Nucleus accumbens (tissue), 56 donors: ENCODE data around the gene DSCAML1.

ENCODE experiments used
- DNase-seq, 56 donors: peaks; one replicate each; lab custom pipeline; 2025; lab: John Stamatoyannopoulos, UW

DSCAML1 gene

DNA sequence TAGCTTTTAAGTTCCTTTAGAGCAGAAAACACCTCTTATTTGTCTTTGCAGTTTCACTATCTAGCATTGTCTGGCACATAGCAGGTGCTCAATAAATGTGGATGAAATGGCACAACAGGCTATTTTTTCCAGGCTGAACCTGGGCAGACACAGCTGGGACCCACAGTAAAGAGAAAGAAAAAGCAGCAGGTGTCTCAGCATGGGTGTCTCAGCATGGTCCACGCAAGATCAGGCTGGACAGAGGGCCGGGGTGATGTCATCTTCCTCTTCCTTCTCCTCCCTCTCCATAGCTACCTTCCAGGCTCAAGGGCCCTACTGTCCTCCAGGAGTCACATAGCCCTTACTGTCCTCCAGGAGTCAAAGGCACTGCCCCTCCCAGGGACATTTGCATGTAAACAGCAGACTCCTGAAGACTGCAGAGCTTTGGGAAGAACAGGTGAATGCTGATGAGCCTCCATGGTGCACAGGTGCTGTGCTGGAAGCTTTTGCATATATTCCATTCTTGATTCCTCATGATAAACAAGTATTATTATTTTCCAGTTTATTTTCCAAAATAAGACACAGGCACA lies 65.2 kb downstream of the DSCAML1 start:
- no peak for DNase-seq

DNA sequence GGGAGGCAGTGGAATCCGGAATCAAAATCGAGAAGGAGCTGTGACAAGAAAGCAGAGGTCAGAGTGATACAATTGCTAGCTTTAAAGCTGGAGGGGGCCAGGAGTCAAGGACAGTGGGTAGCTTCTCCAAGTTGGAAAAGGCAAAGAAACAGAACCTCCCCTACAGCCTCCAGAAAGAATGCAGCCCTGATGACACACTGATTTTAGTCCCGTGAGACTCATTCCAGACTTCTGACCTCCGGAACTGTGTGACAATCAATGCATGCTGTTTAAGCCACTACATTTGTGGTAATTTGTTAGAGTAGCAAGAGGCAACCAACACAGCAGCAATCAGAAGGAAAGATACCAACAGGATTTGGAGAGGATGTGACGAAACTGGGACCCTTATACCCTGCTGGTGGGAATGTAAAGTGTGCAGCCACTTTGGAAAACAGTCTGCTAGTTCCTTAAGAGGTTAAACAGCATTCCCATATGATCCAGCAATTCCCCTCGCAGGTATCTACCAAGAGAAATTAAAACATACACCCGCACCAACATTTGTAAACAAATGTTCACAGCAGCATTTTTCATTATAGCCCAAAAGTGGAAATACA lies 66.7 kb downstream of the DSCAML1 start:
- no peak for DNase-seq

DNA sequence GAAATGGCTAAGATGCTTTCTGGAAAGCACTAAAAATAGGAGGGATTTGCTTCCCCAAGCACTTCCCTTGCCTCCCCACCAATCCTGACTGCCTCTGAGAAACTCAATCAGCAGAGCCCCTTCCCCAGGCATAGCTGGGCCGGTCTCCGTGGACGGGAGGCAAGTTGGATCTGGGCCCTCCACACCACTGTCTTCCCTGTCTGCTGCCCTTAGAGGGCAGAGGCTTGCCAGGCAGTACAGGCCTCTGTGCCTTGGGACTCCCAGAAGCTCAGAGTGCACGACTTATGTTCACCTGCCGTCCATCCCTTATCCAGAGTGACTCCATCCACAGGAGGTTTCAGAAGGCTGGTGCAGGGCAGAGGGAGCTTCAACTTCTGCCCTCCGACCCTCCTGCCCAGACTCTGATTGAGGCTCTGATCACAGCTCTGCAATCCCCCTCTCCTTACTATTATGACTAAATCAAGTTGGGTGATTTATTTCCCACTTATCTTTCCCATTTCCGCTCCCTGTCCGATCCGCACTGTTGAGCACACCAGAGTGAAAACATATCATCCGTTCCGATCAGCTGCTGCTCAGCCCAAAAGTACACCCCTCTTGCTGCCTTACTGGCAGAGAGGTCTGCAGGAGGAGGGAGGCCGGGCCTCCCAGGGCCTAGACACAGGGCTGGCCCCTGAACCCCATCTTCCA lies 71.8 kb downstream of the DSCAML1 start:
- peak in 16 of 56 donors; percentile 17 to 69 (median 38) for DNase-seq

DNA sequence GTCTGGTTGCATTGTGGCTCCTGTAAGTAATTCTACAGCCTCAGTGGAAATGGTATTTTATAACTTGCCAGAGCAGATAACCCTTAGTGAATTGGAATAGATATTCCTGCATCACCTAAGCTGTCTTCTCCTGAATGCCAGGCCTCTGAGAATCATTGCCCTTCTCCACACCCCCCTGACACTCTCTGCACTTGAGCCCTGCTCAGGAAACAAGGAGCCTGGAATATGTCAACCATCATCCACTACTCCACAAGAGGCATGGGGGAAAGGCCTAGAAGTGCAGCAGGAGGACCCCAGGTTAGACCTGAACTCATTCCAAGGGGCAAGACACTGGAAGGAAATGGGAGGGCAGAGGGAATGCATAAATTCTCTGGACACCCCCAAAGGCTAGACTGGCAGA lies 72.4 kb downstream of the DSCAML1 start:
- no peak for DNase-seq

DNA sequence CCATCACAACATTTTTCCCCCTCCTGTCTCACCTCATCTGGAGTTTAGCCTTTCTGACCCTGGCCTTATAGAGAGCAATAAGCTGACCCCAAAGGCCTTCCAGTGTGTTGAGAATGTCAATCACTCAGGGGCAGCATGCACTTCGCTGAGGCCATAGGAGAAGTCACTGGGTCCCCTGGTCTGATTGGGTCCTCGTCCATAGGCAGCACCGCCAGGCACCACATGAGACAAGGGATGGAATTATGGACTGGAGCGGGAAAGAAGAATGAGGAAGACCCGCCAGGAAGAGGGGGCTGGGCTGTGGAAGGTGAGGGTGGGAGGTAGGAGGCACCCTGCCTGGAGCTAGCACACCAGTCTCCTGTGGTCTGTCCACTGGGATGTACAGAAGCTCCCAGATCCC lies 72.9 kb downstream of the DSCAML1 start:
- peak in 2 of 56 donors; percentile 32 to 39 for DNase-seq

DNA sequence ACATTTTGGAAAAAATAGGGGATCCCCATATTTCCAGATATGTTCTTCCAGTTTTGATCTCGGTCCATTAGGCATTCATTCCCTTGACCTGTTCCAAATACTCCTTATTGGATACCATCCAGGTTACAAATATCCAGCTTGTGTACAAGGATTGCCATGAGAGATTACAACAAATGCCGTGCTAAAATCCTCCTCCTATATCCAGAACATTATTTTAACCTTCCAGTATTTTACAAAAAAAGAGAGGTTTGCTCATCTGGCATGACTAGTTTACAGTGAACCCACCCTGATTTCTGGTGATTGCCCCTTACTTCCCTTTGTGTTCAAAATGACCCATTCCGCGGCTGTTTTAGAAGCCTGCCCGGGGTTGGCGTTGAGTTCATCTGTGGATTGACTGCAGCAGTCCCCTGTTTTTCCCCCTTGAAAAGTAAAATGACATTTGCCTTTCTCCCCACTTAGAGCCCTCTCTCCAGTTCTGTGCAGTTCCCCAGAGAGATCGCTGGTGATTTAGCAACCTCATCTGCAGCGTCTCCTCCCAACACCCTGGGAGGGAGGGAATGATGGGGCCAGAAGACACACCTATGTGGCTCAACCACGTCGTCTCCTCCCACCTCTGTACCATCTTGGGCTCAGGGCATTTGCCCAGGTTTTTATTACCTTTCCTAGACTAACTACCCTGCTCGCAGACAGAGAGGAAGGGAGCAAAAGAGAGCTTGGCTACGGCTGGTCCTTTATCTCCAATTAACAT lies 73.6 kb downstream of the DSCAML1 start:
- DNase-seq = no peak

DNA sequence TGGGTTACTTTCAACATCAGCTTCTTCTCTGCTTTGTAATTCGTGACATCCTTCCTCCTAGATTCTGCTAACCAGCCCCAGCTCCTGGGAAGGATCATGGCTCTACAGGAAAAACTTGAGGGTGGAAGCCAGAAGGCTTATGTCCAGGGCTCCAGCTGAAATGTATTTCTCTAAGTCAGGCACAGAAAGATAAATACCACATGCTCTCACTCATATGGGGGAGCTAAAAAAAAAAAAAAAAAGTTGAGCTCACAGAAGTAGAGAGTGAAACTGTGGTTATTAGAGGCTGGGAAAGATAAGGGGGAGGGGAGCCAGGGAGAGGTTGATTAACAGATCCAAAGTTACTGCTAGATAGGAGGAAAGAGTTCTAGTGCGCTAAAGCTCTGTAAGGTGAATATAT lies 74.9 kb downstream of the DSCAML1 start:
- no peak for DNase-seq

DNA sequence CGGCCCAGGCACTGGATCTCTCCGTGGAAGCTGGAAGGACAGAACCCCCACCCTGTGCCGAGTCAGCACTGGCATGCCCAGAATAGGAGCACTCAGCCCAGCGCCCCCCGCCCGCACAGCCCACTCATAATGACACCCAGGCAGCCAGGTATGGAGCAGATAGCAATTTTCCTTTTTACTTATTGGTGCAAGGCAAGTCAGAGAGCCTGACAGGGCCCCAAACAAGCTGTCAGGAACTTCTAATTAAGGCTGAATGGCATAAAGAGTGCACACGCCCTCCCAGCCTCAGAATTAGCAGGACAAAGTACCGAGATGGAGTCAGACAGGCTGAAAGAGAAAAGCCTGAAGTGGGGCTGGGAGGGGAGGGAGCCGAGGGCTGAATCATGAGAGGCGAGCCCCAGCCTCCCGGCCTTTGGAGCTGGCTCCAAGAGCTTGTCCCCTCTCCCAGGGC lies 76.9 kb downstream of the DSCAML1 start:
- peak in 10 of 56 donors; percentile 28 to 67 (median 48) for DNase-seq

DNA sequence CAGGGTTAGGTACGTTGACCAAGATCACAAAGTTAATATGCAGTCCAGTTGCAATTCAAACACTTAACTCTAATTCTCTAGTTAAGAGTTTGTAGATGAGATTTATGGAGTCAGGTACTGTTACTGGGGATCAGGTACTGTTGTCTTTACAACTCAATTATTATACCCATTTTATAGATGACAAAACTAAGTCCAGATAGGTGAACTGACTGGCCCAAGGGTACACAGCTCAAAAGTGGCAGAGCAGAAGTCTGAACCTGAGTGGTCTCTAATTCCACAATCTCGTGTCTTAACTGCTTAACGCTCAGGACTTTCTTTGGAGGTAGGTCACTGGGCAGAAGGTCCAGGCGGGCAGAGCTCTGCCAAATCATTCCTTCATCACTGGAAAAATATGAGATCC lies 77.5 kb downstream of the DSCAML1 start:
- DNase-seq = no peak

DNA sequence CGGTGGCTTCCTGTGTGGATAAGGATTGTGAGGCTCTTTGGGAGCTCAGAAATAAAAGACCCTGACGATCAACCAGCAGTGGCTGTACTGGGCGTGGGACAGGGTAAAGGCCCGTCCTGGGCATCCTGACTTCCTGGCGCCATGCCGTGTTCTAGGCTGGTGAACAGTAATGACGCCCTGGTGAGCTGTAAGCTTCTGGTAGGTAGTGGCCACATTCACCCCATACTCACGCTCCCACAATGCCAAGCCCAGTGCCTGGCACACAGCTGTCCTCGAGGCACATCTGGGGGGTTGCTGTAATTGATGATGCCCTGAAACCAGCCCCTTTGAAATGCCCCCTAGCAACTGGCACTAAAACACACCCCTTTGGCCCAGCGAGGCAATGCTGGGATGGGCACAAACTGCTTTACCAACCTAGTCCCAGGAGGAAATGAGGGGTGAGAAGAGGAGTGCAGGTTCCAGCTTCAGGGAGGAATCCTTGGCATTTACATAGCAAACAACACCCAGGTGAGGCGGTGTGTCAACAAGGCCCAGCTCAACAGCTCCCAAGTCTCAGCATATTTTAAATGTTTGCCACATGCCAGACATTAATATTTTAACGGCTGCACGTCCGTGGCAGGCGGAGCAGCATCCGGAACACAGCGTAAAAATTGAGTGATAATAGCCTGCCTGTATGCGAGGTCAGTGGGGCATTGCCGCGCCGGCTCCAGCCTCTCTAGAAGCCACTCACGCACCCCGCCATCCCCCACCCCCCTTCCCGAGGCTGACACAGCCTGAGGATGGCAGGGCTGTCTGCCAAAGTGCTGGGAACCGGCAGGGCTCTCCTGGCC lies 79.3 kb downstream of the DSCAML1 start:
- peak in 54 of 56 donors; percentile 28 to 93 (median 81) for DNase-seq

DNA sequence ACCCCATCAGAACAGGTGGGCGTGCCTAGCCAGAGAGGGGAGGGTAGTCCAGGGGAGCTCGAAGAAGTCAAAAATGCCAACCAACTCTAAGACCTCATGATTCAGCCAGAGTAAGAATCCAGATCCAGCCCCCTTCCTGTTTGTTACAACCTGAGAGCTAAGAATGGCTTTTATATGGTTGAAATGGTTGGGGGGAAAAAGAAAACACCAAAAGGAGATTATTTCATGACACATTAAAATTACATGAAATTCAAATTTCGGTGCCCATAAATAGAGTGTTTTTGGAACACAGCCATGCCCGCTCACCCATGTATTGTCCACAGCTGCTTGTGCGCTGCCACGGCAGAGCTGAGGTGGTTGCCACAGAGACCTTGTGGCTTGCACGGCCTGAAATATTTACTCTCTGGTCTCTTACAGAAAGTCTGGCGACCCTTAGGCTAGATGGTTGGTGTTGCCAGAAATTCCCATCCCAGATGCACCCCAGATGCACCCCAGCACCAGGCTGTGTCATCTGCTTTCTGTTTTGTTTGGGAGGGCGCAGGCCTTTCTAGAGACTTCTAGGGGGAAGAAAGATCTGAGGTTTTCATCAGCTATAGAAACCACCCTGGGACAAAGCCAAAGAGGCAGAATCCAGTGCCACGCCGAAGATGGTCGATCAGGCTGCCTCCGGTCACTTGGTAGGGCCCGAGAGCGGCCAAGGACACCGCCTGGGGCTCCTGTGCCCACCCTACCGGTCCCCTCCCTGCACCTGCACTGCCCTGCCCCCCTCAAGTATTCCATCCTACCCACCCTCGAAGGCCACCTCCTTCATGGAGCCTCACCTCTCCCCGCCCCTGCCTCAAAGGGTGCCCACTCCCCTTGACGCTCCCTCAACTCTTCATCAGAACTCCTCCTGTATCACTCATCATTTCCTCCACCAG lies 80.2 kb downstream of the DSCAML1 start:
- peak in 5 of 56 donors; percentile 33 to 54 (median 40) for DNase-seq

DNA sequence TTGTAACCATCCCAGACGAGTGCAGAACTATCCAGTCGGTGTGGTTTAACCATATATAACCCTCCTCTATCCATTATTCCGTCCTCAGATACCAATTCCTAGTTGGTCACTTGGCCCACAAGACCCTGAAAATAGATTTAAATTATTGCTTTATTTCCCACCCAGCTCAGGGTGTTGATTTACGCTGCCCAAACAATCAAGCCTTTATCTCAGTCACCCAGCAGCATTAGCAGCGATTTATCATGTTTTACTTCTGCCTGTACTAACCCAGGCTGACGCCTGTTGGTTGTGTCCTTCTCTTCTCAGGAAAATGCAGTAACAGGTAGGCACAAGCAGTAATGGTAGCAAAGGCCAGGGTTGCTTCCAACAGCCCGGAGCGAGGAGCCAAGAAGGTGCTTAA lies 81.2 kb downstream of the DSCAML1 start:
- DNase-seq = peak in 1 of 56 donors; percentile 55

DNA sequence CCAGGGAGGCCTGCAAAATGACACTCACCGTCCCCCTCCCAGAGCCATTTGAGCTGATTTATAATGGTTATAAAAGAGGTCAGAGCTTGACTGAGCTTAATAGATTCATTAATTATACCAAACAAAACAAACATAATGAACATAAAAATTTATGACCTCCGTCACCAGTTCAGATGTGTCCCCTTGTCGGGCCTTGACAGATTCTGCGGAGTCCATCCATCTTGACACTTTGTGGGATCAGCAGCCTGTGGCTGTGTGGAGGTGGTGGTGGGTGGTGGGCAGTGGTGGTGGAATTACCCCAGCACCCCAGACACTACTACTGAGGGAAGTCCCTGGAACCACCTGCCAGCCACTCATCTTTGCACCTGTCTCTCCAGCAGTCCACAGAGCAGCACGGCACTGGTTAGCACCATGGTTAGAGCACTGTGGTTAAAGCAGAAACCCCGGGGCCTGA lies 83.5 kb downstream of the DSCAML1 start:
- DNase-seq = no peak

DNA sequence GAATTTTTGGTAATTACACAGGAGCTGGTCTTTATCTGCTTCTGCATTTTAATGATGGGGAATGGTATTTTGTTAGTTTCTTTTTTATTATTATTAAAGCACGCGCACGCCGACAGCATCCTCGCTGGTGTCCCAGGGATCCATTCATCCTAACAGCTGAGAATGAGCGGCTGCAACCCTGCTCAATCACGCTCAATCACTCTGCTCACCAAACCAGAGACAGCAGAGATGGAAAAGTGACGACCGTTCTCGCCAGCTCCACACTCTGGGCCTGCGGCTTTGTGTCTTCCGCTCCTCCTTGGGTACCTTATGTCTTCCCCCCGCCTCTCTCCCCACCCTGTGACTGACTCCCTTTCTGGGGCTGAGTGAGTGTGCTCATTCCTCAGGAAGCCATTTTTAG lies 84.5 kb downstream of the DSCAML1 start:
- DNase-seq = peak in 1 of 56 donors; percentile 44

DNA sequence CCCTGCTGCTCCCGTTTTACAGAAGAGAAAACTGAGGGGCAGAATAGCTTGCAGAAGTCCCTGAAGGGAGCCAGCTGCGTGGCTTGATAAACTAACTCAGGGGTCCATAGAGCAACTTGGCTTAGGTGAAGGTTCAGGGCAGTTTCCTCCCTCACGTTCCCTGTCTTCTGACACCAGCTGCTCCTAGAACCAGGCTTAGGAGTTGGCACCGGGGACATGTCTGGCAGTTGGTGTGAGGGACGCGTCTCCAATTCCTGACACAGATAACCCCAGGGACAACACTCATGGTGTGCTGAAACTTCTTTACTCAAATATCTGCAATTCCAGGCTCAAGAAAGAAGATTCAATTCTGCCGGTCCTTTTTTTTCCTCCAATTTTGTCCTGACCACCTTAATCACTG lies 85.7 kb downstream of the DSCAML1 start:
- DNase-seq = no peak

DNA sequence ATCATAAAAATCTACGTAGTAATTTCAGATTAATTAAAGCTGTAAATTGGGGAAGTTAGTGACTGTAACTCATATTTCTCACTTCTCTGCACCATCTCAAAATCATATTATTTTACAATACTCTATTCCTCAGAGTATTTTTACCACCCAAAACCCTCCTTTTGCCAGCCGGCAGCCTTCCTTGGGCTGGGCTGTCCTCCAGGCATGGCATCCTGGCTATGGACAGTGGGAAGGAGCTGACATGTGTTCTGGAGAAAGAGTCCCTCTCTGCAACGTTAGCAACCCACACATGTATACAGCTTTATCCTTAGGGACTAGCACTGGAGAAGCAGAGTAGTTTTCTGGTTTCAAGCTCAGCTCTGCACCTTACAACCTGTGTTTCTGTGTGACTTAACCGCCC lies 86.8 kb downstream of the DSCAML1 start:
- no peak for DNase-seq

DNA sequence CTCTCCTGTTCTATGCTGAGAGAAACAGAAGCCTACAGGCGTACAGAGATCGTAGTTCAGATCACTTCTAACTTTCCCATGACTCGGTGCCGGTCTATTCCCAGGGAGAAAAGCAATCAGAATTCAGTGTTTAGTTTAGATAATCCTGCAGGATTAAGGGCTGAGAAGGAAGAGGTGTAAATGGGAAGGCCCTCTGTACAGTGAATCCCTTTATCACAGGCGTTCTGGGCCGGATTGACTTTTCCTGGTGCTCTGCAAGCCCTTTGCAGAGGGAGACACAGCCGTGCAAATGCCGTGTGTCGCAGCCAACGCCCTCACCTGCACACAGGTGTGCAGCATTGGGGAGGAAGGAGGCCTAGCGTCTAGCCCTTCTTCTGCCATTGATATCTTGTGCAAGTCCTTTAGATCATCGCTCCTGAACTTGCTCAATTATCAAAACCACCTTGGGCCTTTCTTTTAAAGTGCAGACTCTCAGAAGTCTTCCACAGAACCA lies 90.6 kb downstream of the DSCAML1 start:
- no peak for DNase-seq

DNA sequence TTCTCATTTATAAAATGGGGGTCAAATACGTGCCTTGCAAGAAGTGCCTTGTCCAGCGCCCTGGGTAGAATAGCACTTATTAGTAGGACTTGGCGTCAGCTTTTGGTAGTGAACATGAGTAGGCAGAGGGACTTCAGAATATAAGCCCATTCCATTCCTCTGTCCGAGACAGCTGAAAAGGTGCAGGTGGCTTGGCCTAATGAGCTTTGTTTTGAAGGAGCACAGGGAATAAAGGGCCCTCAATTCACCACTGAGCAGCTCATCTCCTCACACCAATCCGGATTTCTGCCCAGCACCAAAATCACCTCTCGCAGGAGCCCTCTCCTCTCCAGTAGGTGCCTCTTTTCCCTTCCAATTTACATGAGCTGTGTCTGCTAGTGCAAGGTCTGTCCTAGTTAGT lies 91.2 kb downstream of the DSCAML1 start:
- DNase-seq = peak in 1 of 56 donors; percentile 38
